NCI-H2227 (cell line): ENCODE data around the gene LSM4.

Experiments used
- DNase-seq: peaks from one replicate; lab custom pipeline; 2025; ENCODE audit not compliant: unreplicated experiment; lab: John Stamatoyannopoulos, UW

LSM4 gene

GRCh38 chr19:18292810-18293641 lies 29.9 kb downstream of the LSM4 start:
- DNase-seq = peak; percentile 84

GRCh38 chr19:18292462-18292809 lies 30.4 kb downstream of the LSM4 start:
- no peak for DNase-seq

GRCh38 chr19:18291590-18292461 lies 31.1 kb downstream of the LSM4 start:
- peak; percentile 80 for DNase-seq

GRCh38 chr19:18291019-18291524 lies 31.8 kb downstream of the LSM4 start:
- no peak for DNase-seq

GRCh38 chr19:18290302-18291018 lies 32.4 kb downstream of the LSM4 start:
- DNase-seq = no peak

GRCh38 chr19:18289471-18290301 lies 33.2 kb downstream of the LSM4 start:
- DNase-seq = no peak

- DNase-seq = no peak
Observed at GRCh38 chr19:18287836-18288772, 34.8 kb downstream of the LSM4 start.

- DNase-seq = no peak
Observed at GRCh38 chr19:18286973-18287635, 35.8 kb downstream of the LSM4 start.

- DNase-seq = no peak
Observed at GRCh38 chr19:18284712-18285360, 38.0 kb downstream of the LSM4 start.

GRCh38 chr19:18283338-18283737 lies 39.5 kb downstream of the LSM4 start:
- no peak for DNase-seq

- no peak for DNase-seq
Observed at GRCh38 chr19:18282788-18283141, 40.1 kb downstream of the LSM4 start.

GRCh38 chr19:18282021-18282787 lies 40.7 kb downstream of the LSM4 start:
- DNase-seq = no peak

- peak; percentile 97 for DNase-seq
Observed at GRCh38 chr19:18281082-18282020, 41.5 kb downstream of the LSM4 start, which contains the start of gene JUND. Gene JUND, minus strand, starts transcription at chr19:18281622. Its CDS starts 138 bp downstream, at chr19:18281484.

- peak; percentile 73 for DNase-seq
Observed at GRCh38 chr19:18280247-18281081, 42.4 kb downstream of the LSM4 start.

- peak; percentile 93 for DNase-seq
Observed at GRCh38 chr19:18279516-18280246, 43.2 kb downstream of the LSM4 start.
